Neural cell (in vitro differentiated cells): ENCODE data around the gene CPNE2. TPM values are rescaled to one million over a fixed set of nuclear protein-coding genes. Genes with fewer than 3 reads are reported as not detected.

ENCODE experiments used
- H2AFZ ChIP-seq: fragments of 200-600, 300-800 bp; sonication (generic), shearing (Covaris generic); 2 replicates; pipeline ENCODE4 v1.6.0; 2014; ENCODE audit warnings: low read depth, mild to moderate bottlenecking, antibody characterized with exemption, low read length, moderate library complexity
- H3F3A ChIP-seq: fragments of 200-600 bp; shearing (Covaris generic); 2 replicates; pipeline ENCODE4 v1.6.1; 2016; ENCODE audit warnings: mild to moderate bottlenecking, moderate library complexity, mixed read lengths, antibody characterized with exemption, low read length; ENCODE audit not compliant: insufficient read depth, poor library complexity, severe bottlenecking
- H3K27ac ChIP-seq: fragments of 200-600, 300-800 bp; sonication (generic), shearing (Covaris generic); 2 replicates; pipeline ENCODE4 v1.5.1; 2014; ENCODE audit warnings: mild to moderate bottlenecking, low read length, moderate library complexity
- H3K27me3 ChIP-seq: fragments of 300-800, 200-600 bp; sonication (generic), shearing (Covaris generic); 2 replicates; pipeline ENCODE4 v1.6.0; 2014; ENCODE audit warnings: mild to moderate bottlenecking, low read depth, low read length, moderate library complexity; ENCODE audit not compliant: insufficient read depth
- H3K36me3 ChIP-seq: fragments of 300-800, 200-600 bp; sonication (generic), shearing (Covaris generic); 2 replicates; pipeline ENCODE4 v1.5.1; 2014; ENCODE audit warnings: mild to moderate bottlenecking, antibody characterized with exemption, low read length, moderate library complexity; ENCODE audit not compliant: insufficient read depth
- H3K4me2 ChIP-seq: fragments of 300-800, 200-600 bp; sonication (generic), shearing (Covaris generic); 2 replicates; pipeline ENCODE4 v1.6.0; 2014; ENCODE audit warnings: mild to moderate bottlenecking, low read length
- H3K4me3 ChIP-seq: fragments of 300-800, 200-600 bp; sonication (generic), shearing (Covaris generic); 2 replicates; pipeline ENCODE4 v1.5.1; 2014; ENCODE audit warnings: mild to moderate bottlenecking, low read length, moderate library complexity
- H3K79me2 ChIP-seq: fragments of 200-600 bp; shearing (Covaris generic); replicated peaks from 2 replicates; pipeline ENCODE4 v1.6.0; 2014; ENCODE audit warnings: mild to moderate bottlenecking, low read length, moderate library complexity; ENCODE audit not compliant: insufficient read depth
- H3K9ac ChIP-seq: fragments of 300-800, 200-600 bp; sonication (generic), shearing (Covaris generic); 2 replicates; pipeline ENCODE4 v1.6.1; 2016; ENCODE audit warnings: mild to moderate bottlenecking, low read length, mixed read lengths
- H3K9me2 ChIP-seq: fragments of 200-600 bp; shearing (Covaris generic); 2 replicates; pipeline ENCODE4 v1.6.1; 2016; ENCODE audit warnings: mild to moderate bottlenecking, low read length, mixed read lengths; ENCODE audit not compliant: insufficient read depth
- H3K9me3 ChIP-seq: fragments of 200-600, 300-800 bp; sonication (generic), shearing (Covaris generic); 2 replicates; pipeline ENCODE4 v1.6.1; 2016; ENCODE audit warnings: mild to moderate bottlenecking, mixed run types, low read length, moderate library complexity, mixed read lengths
- H4K20me1 ChIP-seq: fragments of 200-600 bp; shearing (Covaris generic); 2 replicates; pipeline ENCODE4 v1.6.1; 2016; ENCODE audit warnings: mild to moderate bottlenecking, mixed run types; ENCODE audit not compliant: insufficient read depth
- CTCF ChIP-seq: fragments of 450-650 bp; IDR thresholded peaks from 2 replicates; pipeline ENCODE4 v1.5.1; 2014; ENCODE audit warnings: antibody characterized with exemption, mild to moderate bottlenecking, moderate library complexity; ENCODE audit not compliant: poor library complexity, severe bottlenecking
- EP300 ChIP-seq: fragments of 450-650 bp; conservative IDR thresholded peaks from 2 replicates; pipeline ENCODE4 v1.6.1; 2014; ENCODE audit warnings: antibody characterized with exemption, mild to moderate bottlenecking, moderate library complexity; ENCODE audit not compliant: poor library complexity, severe bottlenecking
- EZH2 ChIP-seq: fragments of 200-600, 300-800 bp; shearing (Covaris generic), sonication (generic); IDR thresholded peaks from 2 replicates; pipeline ENCODE4 v1.6.1; 2014; ENCODE audit warnings: antibody characterized with exemption, low read length, borderline replicate concordance, mild to moderate bottlenecking; ENCODE audit not compliant: insufficient read depth, poor library complexity, severe bottlenecking
- MXI1 ChIP-seq: fragments of 450-650 bp; conservative IDR thresholded peaks from 2 replicates; pipeline ENCODE4 v1.6.1; 2014; ENCODE audit warnings: antibody characterized with exemption, mild to moderate bottlenecking; ENCODE audit not compliant: poor library complexity, severe bottlenecking
- POLR2AphosphoS5 ChIP-seq: IDR thresholded peaks from 2 replicates; pipeline ENCODE4 v1.6.1; 2012
- RAD21 ChIP-seq: fragments of 450-650 bp; conservative IDR thresholded peaks from 2 replicates; pipeline ENCODE4 v1.6.1; 2014; ENCODE audit warnings: antibody characterized with exemption, mild to moderate bottlenecking, moderate library complexity
- REST ChIP-seq: IDR thresholded peaks from 2 replicates; pipeline ENCODE4 v1.6.1; 2012; ENCODE audit warnings: borderline replicate concordance
- SMC3 ChIP-seq: fragments of 450-650 bp; conservative IDR thresholded peaks from 2 replicates; pipeline ENCODE4 v1.6.1; 2014; ENCODE audit warnings: antibody characterized with exemption, mild to moderate bottlenecking, moderate library complexity; ENCODE audit not compliant: poor library complexity
- TAF1 ChIP-seq: IDR thresholded peaks from 2 replicates; pipeline ENCODE4 v1.6.1; 2012; ENCODE audit warnings: low read depth
- polyA plus RNA-seq: library from polyadenylated mRNA; depleted of rRNA; stranded (reverse); fragments of >200 nt; gene quantifications from 2 replicates; pipeline ENCODE4 v1.2.3, GENCODE V29; 2014

The CPNE2 gene
- polyA plus RNA-seq, 1 donor from 2014 or later: 18.6 TPM

DNA sequence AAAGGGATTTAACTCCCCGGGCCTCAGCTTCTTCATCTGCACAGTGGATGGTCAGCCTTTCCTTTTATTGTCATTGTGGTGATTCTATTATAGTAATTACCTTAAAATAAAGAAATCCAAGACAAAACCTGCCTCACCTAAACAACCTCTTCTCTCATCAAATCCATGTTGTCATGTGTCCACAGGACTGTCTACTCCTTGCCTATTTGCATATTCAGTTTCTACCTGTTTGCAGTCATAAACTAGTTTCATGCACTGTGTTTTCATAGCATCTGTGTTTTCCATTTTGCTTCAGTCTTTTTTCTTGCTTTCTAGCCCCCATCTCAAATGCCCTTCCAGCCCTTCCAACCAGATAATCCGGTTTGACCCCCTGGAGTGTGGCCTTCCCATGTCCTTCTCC lies 44.3 kb upstream of the CPNE2 start:
- Histone ChIP-seq H3K27me3 (no peaks in the 10 kb centered on the region), H3F3A (no peaks in the 10 kb centered on the region), H3K9me2 (no peaks in the 10 kb centered on the region), H3K4me2 (no peak overlapping the region), H3K36me3 (no peaks in the 10 kb centered on the region), H3K9me3 (no peaks in the 10 kb centered on the region), H3K27ac (no peak overlapping the region), H3K4me3 (no peak overlapping the region), H2AFZ (no peak overlapping the region), H3K79me2 (no peaks in the 10 kb centered on the region), H3K9ac (no peak overlapping the region), H4K20me1 (no peaks in the 10 kb centered on the region)
- no peak for TF ChIP-seq EZH2
- no peak for TF ChIP-seq TAF1
- TF ChIP-seq REST: no peak
- no peak for TF ChIP-seq MXI1
- TF ChIP-seq RAD21: no peak
- no peak for TF ChIP-seq SMC3
- TF ChIP-seq EP300: no peak
- TF ChIP-seq POLR2AphosphoS5: no peak
- TF ChIP-seq CTCF: no peak

DNA sequence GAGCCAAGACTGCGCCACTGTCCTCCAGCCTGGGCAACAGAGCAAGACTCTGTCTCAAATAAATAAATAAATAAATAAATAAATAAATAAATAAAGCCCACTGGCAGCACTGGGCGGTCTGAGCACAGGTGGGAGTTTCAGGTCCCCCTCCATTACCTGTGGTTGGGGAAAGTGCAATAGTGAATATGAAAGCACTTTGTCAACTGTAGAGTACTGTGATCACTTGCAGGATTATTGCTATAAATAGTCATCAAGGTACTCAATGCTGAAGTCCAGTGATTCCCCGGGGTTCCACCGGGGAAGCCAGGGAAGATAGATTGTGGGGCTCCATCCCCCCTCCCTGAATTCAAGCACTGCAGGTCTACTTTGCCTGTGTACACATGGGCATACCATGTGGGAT lies 42.7 kb upstream of the CPNE2 start:
- no peak overlapping the region for H3K4me2 ChIP-seq
- H3K9ac ChIP-seq: no peak overlapping the region

More for the DNA sequence above, 42.7 kb upstream of the CPNE2 start:
- Histone ChIP-seq H3F3A (no peaks in the 10 kb centered on the region), H3K27ac (no peak overlapping the region), H3K36me3 (no peaks in the 10 kb centered on the region), H3K79me2 (no peaks in the 10 kb centered on the region), H4K20me1 (no peaks in the 10 kb centered on the region), H3K4me3 (no peak overlapping the region), H2AFZ (no peak overlapping the region), H3K9me3 (no peaks in the 10 kb centered on the region), H3K27me3 (no peaks in the 10 kb centered on the region), H3K9me2 (no peaks in the 10 kb centered on the region)
- TF ChIP-seq TAF1 (no peak), REST (no peak), SMC3 (no peak), POLR2AphosphoS5 (no peak), CTCF (no peak), EP300 (no peak), MXI1 (no peak), EZH2 (no peak), RAD21 (no peak)
